SU-DHL-6 (cell line): ENCODE measurements around the gene HBEGF.

Experiments used
- H2AFZ ChIP-seq: fragments of 200-600 bp; sonication (generic); 2 replicates; pipeline ENCODE4 v1.6.1; 2014; ENCODE audit warnings: low read depth, mild to moderate bottlenecking, moderate library complexity, mixed read lengths, antibody characterized with exemption, low read length; ENCODE audit not compliant: severe bottlenecking
- H3F3A ChIP-seq: fragments of 200-600 bp; shearing (Covaris generic); 2 replicates; pipeline ENCODE4 v1.6.0; 2016; ENCODE audit warnings: antibody characterized with exemption, mild to moderate bottlenecking; ENCODE audit not compliant: insufficient read depth
- H3K27ac ChIP-seq: fragments of 200-600 bp; sonication (generic); 2 replicates; pipeline ENCODE4 v1.5.1; 2016; ENCODE audit warnings: low read depth, mild to moderate bottlenecking, low read length, moderate library complexity, mixed read lengths
- H3K27me3 ChIP-seq: fragments of 200-600 bp; sonication (generic), shearing (Covaris generic); 2 replicates; pipeline ENCODE4 v1.6.0; 2014; ENCODE audit warnings: mild to moderate bottlenecking, low read length
- H3K36me3 ChIP-seq: fragments of 200-600 bp; sonication (generic); 2 replicates; pipeline ENCODE4 v1.6.1; 2014; ENCODE audit warnings: mild to moderate bottlenecking, low read length, mixed read lengths
- H3K4me2 ChIP-seq: fragments of 300-600, 200-600 bp; shearing (Covaris generic), sonication (generic); 2 replicates; pipeline ENCODE4 v1.6.0; 2014; ENCODE audit warnings: low read length, low read depth, mild to moderate bottlenecking; ENCODE audit not compliant: poor library complexity, severe bottlenecking
- H3K4me3 ChIP-seq: fragments of 200-600 bp; sonication (generic); 2 replicates; pipeline ENCODE4 v1.5.1; 2014; ENCODE audit warnings: antibody characterized with exemption, low read length, mild to moderate bottlenecking, mixed read lengths; ENCODE audit not compliant: insufficient read depth, poor library complexity, severe bottlenecking
- H3K79me2 ChIP-seq: fragments of 200-600 bp; sonication (generic); 2 replicates; pipeline ENCODE4 v1.6.1; 2014; ENCODE audit warnings: mild to moderate bottlenecking, low read length, moderate library complexity; ENCODE audit not compliant: insufficient read depth
- H3K9ac ChIP-seq: fragments of 200-600 bp; sonication (generic); 2 replicates; pipeline ENCODE4 v1.7.0; 2014; ENCODE audit warnings: mild to moderate bottlenecking, low read length
- H3K9me2 ChIP-seq: fragments of 200-600 bp; sonication (generic); replicated peaks from 2 replicates; pipeline ENCODE4 v1.6.1; 2014; ENCODE audit warnings: low read length; ENCODE audit not compliant: insufficient read depth
- H3K9me3 ChIP-seq: fragments of 200-600 bp; sonication (generic); 2 replicates; pipeline ENCODE4 v1.6.1; 2014; ENCODE audit warnings: low read length, mixed read lengths; ENCODE audit not compliant: insufficient read depth
- H4K20me1 ChIP-seq: fragments of 200-600 bp; sonication (generic); 2 replicates; pipeline ENCODE4 v1.6.1; 2014; ENCODE audit warnings: low read depth, mild to moderate bottlenecking, antibody characterized with exemption, low read length, moderate library complexity, mixed read lengths
- EZH2phosphoT487 ChIP-seq: fragments of 200-600 bp; sonication (generic), shearing (Covaris generic); conservative IDR thresholded peaks from 2 replicates; pipeline ENCODE4 v1.6.1; 2018; ENCODE audit warnings: mild to moderate bottlenecking, antibody characterized with exemption, low read length, moderate library complexity, mixed read lengths
- TF ChIP-seq, protein P1 (sequence below): fragments of 200-600 bp; sonication (generic); IDR thresholded peaks from one replicate; pipeline ENCODE4 v1.5.1; 2017; ENCODE audit warnings: antibody characterized with exemption, mild to moderate bottlenecking, low read length, moderate library complexity; ENCODE audit not compliant: insufficient read depth, poor library complexity, severe bottlenecking

Gene HBEGF

GRCh38 chr5:140341591-140341990 is 4.8 kb downstream of the HBEGF start:
- Histone ChIP-seq H2AFZ (no peak overlapping the region), H3K4me2 (no peak overlapping the region), H3K4me3 (no peak overlapping the region)

DNA sequence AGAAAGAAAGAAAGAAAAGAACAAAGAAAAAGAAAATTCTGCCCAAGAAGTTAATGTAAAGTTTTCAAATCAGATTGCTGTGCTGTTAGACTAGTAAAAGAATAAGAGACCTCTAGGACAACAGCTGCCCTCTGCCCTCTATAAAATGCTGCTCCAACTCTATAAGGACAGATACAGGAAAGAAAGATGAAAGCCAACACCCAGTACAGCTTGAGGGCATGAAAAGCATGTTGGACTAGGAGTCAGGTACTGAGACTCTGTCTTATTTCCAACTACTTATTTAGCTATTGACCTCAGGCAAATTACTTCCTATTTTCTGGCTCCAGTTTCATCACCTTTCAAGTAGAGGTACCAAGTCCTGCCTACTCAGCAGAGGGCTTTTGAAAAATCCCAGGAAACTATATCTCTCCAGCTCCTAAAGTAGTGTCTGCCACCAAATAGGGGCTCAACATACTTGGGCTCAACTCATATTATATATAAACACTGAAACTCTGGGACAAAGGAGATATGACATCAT is 5.7 kb downstream of the HBEGF start:
- Histone ChIP-seq H3K79me2 (no peaks in the 10 kb centered on the region), H4K20me1 (no peaks in the 10 kb centered on the region), H3K4me2 (no peak overlapping the region), H3K36me3 (no peaks in the 10 kb centered on the region), H2AFZ (no peak overlapping the region), H3K9me2 (no peaks in the 10 kb centered on the region), H3K9ac (no peak overlapping the region), H3K27ac (no peak overlapping the region), H3F3A (no peaks in the 10 kb centered on the region), H3K27me3 (no peaks in the 10 kb centered on the region), H3K4me3 (no peak overlapping the region), H3K9me3 (no peaks in the 10 kb centered on the region)
- no peak for TF ChIP-seq EZH2phosphoT487
- TF ChIP-seq, protein P1, sequence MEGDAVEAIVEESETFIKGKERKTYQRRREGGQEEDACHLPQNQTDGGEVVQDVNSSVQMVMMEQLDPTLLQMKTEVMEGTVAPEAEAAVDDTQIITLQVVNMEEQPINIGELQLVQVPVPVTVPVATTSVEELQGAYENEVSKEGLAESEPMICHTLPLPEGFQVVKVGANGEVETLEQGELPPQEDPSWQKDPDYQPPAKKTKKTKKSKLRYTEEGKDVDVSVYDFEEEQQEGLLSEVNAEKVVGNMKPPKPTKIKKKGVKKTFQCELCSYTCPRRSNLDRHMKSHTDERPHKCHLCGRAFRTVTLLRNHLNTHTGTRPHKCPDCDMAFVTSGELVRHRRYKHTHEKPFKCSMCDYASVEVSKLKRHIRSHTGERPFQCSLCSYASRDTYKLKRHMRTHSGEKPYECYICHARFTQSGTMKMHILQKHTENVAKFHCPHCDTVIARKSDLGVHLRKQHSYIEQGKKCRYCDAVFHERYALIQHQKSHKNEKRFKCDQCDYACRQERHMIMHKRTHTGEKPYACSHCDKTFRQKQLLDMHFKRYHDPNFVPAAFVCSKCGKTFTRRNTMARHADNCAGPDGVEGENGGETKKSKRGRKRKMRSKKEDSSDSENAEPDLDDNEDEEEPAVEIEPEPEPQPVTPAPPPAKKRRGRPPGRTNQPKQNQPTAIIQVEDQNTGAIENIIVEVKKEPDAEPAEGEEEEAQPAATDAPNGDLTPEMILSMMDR, result no peak

More at GRCh38 chr5:140341591-140341990, 4.8 kb downstream of the HBEGF start:
- H3K9me2 ChIP-seq, result no peaks in the 10 kb centered on the region
- no peak overlapping the region for H3K27ac ChIP-seq
- H4K20me1 ChIP-seq, result no peaks in the 10 kb centered on the region
- H3K9ac ChIP-seq, result no peak overlapping the region
- no peaks in the 10 kb centered on the region for H3K79me2 ChIP-seq
- H3K36me3 ChIP-seq, result no peaks in the 10 kb centered on the region
- no peaks in the 10 kb centered on the region for H3F3A ChIP-seq
- H3K27me3 ChIP-seq, result no peaks in the 10 kb centered on the region
- TF ChIP-seq, protein P1, result no peak
- no peak for TF ChIP-seq EZH2phosphoT487
- no peaks in the 10 kb centered on the region for H3K9me3 ChIP-seq

GRCh38 chr5:140339636-140340035 is 6.8 kb downstream of the HBEGF start:
- no peaks in the 10 kb centered on the region for H3K79me2 ChIP-seq
- no peaks in the 10 kb centered on the region for H3K9me3 ChIP-seq
- H4K20me1 ChIP-seq, result no peaks in the 10 kb centered on the region
- no peaks in the 10 kb centered on the region for H3K27me3 ChIP-seq
- H3K36me3 ChIP-seq, result no peaks in the 10 kb centered on the region
- H3K4me2 ChIP-seq, result no peak overlapping the region
- no peak overlapping the region for H3K4me3 ChIP-seq
- H2AFZ ChIP-seq, result no peak overlapping the region
- no peaks in the 10 kb centered on the region for H3K9me2 ChIP-seq
- TF ChIP-seq, protein P1, result no peak
- no peak overlapping the region for H3K27ac ChIP-seq
- no peak overlapping the region for H3K9ac ChIP-seq
- no peaks in the 10 kb centered on the region for H3F3A ChIP-seq
